Left forelimb (tissue), 1 donor: ENCODE results near the gene HHIPL1.

Experiments used
- DNase-seq: peaks from one replicate; pipeline ENCODE4 v3.0.0-alpha.2; 2018; ENCODE audit warnings: low spot score

HHIPL1 gene

DNA sequence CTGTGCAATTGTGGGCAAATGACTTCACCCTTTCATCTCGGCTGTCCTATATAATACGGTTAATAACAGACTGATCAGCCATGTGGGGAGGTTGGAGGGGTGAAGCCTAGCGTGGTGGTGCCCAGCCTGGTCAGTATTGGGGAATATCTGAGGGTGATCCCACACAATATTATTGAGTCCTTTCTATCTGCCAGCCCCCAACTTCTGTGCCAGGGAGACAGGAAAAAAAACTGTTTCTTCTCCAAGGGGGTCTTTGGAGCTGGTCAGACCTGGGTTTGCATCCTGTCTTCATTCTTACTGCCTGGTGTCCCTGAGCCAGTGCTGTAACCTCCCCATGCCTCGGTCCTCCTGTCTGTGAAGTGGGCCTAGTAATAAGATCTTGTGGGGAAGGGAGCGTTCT lies 45.7 kb downstream of the HHIPL1 start:
- DNase-seq: no peak

- peak; percentile 37 for DNase-seq
Observed at GRCh38 chr14:99691111-99691885, 46.4 kb downstream of the HHIPL1 start.

DNA sequence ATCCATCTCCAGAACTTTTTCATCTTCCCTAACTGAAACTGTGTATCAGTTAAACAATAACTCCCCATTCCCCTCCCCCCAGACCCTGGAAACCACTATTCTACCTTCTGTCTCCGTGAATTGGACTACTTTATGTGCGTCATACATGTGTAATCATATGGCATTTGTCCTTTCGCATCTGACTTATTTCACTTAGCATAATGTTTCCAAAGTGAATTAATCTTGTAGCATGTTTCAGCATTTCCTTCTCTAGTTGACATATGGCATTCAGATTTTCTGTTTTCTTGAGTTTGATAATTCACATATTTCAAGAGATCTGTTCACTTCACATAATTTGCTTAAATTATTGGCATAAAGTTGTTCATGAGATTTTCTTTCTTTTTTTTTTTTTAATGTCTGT lies 49.0 kb downstream of the HHIPL1 start:
- DNase-seq: no peak

DNA sequence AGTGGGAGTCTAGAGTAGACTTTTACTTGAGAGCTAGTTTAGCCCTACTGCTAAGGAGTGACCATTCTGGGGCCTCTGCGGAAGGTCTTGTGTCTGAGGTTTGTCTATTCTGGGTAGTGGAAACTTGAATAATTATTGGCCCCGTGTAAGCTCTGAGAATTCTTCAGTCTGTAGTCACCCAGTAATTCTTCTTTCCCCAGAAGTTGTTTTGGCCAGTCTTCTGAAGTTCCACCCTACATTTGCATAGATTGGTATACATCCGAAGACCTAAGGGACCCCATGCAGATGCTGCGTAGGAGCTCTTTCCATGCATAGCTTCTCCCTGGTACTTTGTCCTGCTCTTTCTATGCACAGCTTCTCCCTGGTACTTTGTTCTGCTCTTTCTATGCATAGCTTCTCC lies 52.0 kb downstream of the HHIPL1 start:
- no peak for DNase-seq

GRCh38 chr14:99698236-99698635 lies 53.3 kb downstream of the HHIPL1 start:
- no peak for DNase-seq

DNA sequence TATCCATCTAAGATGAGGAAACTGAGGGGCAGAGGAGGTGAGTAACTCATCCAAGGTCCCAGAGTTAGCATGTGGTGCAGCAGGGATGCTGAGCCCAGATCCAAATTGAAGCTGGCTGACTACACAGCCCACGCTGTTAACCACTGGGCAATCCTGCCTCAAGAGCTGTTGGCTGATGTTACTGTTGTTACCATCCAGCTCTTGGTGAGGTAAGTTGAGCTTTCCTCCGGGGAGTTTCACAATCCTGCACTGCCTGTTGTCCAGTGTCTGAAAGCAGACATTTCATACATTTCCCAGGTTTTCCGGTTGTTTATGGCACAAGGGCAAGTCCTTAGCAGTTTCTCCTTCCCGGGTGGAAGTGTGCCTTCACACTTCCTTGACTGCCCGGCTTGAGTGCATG lies 53.7 kb downstream of the HHIPL1 start:
- DNase-seq: peak; percentile 25

DNA sequence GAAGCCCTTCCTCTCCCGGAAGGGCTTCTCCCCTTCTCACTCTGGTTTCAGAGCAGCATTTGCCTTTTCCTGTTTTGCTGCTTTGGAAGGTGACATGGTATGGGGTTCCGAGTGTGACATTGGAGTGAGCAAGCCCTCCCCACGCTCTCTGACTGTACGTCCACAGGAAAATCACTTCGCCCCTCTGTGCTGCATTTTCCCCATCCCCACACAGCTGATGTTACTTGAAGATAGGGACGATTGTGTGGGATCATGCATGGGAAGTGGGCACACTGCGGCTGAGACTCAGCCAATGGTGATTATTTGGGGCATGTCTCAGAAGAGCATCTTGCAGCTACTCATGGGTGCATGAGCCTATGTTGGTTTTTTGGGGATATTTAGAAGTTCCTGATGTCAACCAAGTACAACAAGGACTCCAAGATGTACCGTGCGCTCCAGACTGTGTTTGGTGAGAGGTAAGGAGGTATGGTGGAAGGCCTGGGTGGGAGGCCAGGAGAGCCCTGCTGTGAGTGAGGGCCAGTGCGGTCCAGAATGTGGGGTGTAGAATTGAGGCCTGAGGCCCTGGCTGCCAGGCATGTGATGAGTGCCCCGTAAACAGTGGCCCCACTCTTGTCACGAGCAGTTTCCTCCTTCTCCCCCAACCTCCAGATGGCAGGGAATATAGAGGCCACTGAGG lies 54.3 kb downstream of the HHIPL1 start:
- peak; percentile 53 for DNase-seq

DNA sequence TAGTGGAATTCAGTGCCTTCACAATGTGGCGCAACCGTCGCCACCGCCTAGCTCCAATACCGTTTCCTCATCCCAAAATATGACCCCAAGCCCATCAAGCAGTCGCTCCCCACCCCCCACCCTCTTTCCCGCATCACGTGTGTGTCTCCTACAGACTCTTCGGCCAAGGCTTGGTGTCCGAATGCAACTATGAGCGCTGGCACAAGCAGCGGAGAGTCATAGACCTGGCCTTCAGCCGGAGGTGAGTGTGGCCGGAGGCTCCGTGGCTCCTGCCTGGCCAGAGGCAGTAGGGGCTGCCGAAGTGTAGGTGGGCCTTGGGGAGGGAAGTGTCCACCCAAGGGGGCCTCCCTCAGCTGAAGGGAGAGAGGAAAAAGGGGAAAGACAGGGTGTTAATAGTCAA lies 54.9 kb downstream of the HHIPL1 start:
- DNase-seq: no peak

- DNase-seq: no peak
Observed at GRCh38 chr14:99700379-99700778, 55.5 kb downstream of the HHIPL1 start.

- DNase-seq: no peak
Observed at GRCh38 chr14:99701260-99701659, 56.3 kb downstream of the HHIPL1 start.

DNA sequence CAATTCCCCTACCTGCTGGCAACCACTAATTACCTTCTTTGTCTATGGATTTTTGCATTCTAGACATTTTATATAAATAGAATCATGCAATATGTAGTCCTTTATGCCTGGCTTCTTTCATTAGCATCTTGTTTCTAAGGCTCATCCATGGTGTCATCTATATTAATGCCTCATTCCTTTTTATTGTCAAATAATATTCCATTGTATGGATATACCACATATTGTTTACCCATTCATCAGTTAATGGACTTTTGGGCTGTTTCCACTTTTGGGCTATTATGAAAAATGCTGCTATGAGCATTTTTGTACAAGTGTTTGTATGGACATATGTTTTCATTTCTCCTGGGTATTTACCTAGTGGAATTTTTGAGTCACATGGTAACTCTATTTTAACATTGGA lies 57.2 kb downstream of the HHIPL1 start:
- DNase-seq: no peak

GRCh38 chr14:99703381-99703780 lies 58.5 kb downstream of the HHIPL1 start:
- no peak for DNase-seq

GRCh38 chr14:99704037-99704436 lies 59.1 kb downstream of the HHIPL1 start:
- no peak for DNase-seq

- DNase-seq: peak; percentile 52
Observed at GRCh38 chr14:99706107-99706900, 61.4 kb downstream of the HHIPL1 start.

GRCh38 chr14:99707420-99707819 lies 62.5 kb downstream of the HHIPL1 start:
- no peak for DNase-seq

- peak; percentile 57 for DNase-seq
Observed at GRCh38 chr14:99707921-99708320, 63.0 kb downstream of the HHIPL1 start.

GRCh38 chr14:99708449-99708848 lies 63.5 kb downstream of the HHIPL1 start:
- DNase-seq: peak; percentile 50

- no peak for DNase-seq
Observed at GRCh38 chr14:99713972-99714371, 69.0 kb downstream of the HHIPL1 start.

DNA sequence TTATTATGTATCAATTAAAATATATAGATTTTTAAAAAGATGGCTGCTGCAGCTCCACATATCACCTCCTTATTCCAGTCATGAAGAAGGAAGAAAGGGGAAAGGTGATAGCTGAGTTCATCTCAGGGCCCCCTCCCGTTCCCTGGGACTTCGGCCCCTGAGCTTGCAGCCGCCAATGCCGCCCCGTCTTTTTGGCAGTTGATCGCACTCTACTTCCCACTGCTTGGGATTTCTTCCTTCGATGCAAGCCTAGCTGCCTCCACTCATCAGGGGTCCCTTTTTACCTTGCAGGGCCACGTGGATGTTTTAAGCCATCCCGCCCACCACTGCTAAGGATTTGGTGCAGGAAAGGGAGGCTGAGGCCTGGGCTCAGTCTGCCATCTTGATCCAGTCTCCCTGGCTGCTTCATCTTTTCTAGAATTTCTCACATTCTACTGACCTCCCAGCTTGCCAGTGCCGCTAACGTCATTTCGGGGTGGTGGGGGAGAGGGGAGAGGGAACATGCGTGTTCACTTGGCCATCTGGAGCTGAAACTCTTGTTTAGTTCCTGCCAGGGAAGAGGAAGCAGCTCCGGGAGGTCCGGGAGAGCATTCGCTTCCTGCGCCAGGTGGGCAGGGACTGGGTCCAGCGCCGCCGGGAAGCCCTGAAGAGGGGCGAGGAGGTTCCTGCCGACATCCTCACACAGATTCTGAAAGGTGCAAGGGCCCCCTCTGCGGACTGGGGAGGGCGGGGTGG lies 70.5 kb downstream of the HHIPL1 start:
- peak; percentile 44 for DNase-seq

GRCh38 chr14:99716091-99716849 lies 71.3 kb downstream of the HHIPL1 start:
- no peak for DNase-seq
